Stimulated activated CD8-positive, alpha-beta memory T cell treated with anti-CD3 and anti-CD28 coated beads, Interleukin-15, amount 100 ng/mL, for 24 hours (primary cell): ENCODE data around the gene LGALS7.

Experiments used
- DNase-seq: peaks from one replicate; pipeline ENCODE4 v3.0.0-alpha.2; 2020; ENCODE audit warnings: low read depth

LGALS7 gene

DNA sequence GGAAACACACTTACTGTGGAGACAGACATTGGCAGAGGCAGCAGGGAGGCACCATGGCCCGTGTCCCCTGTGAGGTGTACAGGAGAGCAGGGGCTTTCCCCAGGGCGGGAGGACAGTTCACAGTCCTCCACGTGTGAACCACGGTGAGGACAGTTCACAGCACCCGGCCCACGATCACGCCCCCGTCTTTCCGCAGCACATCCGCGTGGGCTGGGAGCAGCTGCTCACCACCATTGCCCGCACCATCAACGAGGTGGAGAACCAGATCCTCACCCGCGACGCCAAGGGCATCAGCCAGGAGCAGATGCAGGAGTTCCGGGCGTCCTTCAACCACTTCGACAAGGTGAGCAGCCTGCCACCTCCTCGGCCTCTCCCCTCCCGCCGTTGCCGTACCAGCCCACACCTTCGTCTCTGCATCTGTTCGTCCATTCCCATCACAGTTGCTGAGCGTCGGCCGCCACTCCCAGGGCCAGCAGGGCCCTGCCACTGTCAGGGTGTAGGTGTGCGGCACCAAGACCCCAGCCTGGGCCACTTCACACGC lies 46.5 kb downstream of the LGALS7 start:
- DNase-seq: no peak

DNA sequence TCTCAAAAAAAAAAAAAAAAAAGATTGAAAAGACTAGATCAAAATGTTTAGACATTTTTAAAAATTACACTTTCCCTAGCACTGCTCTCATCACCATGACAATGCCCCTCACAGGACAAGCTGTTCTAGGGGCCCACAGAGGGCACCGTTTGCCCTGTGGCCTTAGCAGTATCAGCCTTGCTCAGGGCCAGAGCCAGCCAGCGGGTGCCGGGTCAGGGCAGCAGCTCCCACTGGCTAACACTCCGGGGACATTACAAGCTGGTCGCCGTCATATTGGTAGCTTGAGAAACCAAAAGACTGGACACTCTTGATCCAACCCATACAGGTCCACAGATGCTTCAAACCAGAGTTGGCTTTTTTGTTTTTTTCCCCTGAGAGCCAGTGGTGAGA lies 47.0 kb downstream of the LGALS7 start:
- no peak for DNase-seq

DNA sequence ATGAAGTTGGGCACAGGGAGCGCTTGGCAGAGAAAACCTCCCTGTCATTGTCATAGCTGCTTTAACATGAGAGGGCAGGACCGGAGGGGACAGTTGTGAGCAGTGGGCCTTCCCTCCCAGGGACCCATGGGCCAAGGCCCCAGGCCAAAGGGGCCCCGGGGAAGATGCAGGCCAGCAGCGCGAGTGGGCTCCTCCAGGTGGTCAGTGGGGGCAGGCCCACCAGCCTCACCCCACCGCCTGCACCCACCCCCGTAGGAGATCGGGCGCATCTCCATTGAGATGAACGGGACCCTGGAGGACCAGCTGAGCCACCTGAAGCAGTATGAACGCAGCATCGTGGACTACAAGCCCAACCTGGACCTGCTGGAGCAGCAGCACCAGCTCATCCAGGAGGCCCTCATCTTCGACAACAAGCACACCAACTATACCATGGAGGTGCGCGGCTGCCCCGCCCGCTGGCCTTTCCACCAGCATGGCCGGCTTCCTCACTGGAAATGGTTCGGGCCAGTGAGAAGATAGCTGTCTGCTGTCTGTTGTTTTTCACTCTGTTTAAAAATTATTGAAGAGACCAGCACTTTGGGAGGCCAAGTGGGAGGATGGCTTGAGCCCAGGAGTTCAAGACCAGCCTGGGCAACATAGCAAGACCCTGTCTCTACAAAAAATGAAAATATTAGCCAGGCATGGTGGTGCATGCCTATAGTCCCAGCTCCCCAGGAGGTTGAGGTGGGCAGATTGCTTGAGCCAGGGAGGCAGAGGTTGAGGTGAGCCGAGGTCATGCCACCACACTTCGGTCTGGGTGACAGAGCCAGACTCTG lies 47.6 kb downstream of the LGALS7 start:
- no peak for DNase-seq

DNA sequence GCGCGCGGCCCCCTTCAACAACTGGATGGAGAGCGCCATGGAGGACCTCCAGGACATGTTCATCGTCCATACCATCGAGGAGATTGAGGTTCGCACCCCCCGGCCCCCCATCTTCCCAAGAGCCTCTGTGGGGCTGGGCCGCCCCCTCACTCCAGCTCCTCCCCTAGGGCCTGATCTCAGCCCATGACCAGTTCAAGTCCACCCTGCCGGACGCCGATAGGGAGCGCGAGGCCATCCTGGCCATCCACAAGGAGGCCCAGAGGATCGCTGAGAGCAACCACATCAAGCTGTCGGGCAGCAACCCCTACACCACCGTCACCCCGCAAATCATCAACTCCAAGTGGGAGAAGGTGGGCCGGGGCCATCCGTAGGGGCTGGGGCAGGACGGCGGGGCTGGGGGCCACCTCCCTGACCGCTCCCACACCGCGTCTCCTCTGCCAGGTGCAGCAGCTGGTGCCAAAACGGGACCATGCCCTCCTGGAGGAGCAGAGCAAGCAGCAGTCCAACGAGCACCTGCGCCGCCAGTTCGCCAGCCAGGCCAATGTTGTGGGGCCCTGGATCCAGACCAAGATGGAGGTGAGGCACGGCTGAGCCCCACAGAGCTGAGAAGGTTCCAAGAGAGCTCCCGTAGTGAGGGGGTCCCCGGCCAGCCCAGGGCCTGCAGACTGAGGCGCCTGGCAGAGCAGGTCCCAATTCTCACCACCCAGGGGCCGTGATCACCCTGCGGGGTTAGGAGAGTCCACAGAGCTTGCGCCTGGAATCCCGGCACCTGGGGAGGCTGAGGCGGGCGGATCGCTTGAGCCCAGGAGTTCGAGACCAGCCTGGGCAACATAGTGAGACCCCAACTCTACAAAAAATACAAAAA lies 49.1 kb downstream of the LGALS7 start:
- DNase-seq: no peak

DNA sequence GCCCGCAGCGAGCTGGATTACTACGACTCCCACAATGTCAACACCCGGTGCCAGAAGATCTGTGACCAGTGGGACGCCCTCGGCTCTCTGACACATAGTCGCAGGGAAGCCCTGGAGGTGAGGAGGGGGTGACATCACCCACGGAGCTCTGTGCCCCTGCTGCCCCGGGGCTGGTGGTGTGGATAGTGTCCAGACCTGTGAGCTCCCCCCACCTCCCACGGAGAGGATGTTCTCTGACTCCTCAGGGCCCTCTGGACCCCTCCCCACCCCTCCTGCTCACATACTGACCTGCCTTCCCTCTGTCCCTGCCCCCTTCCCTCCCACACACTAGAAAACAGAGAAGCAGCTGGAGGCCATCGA lies 49.7 kb downstream of the LGALS7 start:
- DNase-seq: no peak

DNA sequence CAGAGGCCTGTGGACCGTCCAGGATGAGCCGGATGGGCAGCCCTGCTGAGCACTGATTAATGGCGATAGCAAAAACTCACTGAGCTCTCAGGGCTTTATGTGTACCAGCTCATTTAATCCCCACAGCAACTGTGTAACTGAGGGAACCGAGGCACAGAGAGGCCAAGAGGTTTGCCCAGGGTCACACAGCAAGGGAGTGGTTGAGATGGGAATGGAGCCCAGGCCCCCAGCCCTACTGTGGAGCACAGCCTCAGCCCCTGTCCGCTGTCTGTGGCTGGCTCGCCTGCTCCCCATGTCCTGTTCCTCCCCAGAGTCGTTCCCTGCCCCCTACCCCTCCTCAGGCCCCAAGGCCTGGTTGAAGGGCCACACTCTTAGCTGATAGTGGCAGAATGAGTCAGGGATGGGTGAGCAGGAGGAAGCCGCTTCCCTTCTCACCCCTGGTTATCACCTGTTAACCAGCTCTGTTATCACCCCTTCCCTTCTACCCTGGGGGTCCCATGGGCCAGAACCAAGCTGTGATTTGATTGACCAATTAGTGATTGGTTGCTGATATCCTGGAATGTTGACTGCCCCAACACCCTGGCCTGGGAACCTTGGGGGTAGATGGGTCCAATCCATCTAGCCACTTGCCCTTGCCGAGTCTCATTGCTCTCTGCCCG lies 50.2 kb downstream of the LGALS7 start:
- DNase-seq: no peak

DNA sequence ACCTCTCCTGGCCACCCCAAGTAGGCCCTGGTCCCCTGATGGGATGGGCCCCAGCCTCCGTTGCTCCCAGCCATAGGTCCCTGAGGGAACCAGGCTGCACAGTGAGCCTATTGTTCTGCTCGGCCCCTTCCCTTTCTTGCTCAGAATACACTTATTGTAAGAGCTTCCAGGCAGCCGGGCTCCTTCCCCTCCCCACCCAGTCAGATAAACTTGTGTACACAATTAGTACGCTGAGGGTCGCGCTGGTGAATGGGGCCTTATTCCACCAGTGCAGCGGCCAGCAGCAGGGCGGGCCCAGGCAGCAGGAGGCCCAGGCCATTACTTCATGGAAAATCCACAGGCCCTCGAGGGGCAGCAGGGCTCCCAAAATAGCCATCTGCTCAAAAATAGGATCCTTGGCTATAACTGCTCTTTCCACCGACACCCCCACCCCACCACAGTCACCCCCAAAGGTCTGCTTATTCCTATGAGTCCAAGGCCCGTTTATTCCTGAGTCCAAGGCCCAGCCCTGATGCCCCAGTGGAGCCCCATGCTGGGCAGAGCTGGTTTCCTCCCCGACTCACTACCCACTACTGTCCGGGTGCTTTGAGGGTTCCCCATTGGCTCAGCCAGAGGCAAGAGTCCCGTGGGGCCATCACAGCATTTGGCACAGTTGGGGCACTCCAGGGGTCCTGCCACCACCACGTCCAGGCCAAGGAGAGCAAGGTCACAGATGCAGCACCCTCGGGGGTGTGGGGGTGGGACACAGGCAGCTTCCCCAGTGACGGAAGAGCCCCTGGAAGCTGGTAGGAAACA lies 51.1 kb downstream of the LGALS7 start:
- DNase-seq: no peak

DNA sequence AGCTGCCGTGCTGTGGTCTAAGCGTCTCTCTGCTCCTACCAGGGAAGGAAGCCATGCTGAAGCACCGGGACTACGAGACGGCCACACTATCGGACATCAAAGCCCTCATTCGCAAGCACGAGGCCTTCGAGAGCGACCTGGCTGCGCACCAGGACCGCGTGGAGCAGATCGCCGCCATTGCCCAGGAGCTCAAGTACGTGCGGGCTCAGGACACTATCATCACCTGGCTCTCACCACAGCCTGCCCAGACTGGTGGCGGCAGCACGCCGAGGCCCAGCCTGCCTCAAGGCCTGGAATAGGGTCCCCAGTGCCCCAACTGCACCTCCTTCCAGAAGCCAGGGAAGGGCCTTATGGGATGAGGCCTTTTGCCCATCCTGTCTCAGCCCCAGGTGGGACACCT lies 51.8 kb downstream of the LGALS7 start:
- DNase-seq: no peak
